Activated T-helper 1 cell treated with Interleukin-2 at 50 U/mL for 16 hours (primary cell): ENCODE data around the gene OCA2.

Experiments used
- DNase-seq: peaks from one replicate; pipeline ENCODE4 v3.0.0-alpha.2; 2020; ENCODE audit warnings: low read depth

OCA2 gene

GRCh38 chr15:27949089-27949488 lies 150.0 kb downstream of the OCA2 start:
- DNase-seq, result no peak

- no peak for DNase-seq
Observed at GRCh38 chr15:27939246-27939645, 159.9 kb downstream of the OCA2 start.

GRCh38 chr15:27937851-27938250 lies 161.3 kb downstream of the OCA2 start:
- no peak for DNase-seq

GRCh38 chr15:27936164-27936563 lies 163.0 kb downstream of the OCA2 start:
- DNase-seq, result no peak

- no peak for DNase-seq
Observed at GRCh38 chr15:27935328-27935727, 163.8 kb downstream of the OCA2 start.

- DNase-seq, result no peak
Observed at GRCh38 chr15:27934782-27935181, 164.3 kb downstream of the OCA2 start.

GRCh38 chr15:27933562-27933961 lies 165.6 kb downstream of the OCA2 start:
- no peak for DNase-seq

- DNase-seq, result no peak
Observed at GRCh38 chr15:27932600-27932999, 166.5 kb downstream of the OCA2 start.

GRCh38 chr15:27928386-27928785 lies 170.7 kb downstream of the OCA2 start:
- DNase-seq, result no peak

- DNase-seq, result no peak
Observed at GRCh38 chr15:27912283-27912682, 186.8 kb downstream of the OCA2 start.

- no peak for DNase-seq
Observed at GRCh38 chr15:27906802-27907201, 192.3 kb downstream of the OCA2 start.

GRCh38 chr15:27903405-27903804 lies 195.7 kb downstream of the OCA2 start:
- no peak for DNase-seq

- no peak for DNase-seq
Observed at GRCh38 chr15:27902680-27903385, 196.3 kb downstream of the OCA2 start.

GRCh38 chr15:27899583-27900285 lies 199.4 kb downstream of the OCA2 start:
- no peak for DNase-seq

- no peak for DNase-seq
Observed at GRCh38 chr15:27897481-27897880, 201.6 kb downstream of the OCA2 start.

- DNase-seq, result no peak
Observed at GRCh38 chr15:27894645-27895044, 204.5 kb downstream of the OCA2 start.

- no peak for DNase-seq
Observed at GRCh38 chr15:27889258-27889657, 209.9 kb downstream of the OCA2 start.

GRCh38 chr15:27885201-27885600 lies 213.9 kb downstream of the OCA2 start:
- DNase-seq, result no peak

- no peak for DNase-seq
Observed at GRCh38 chr15:27884726-27885125, 214.4 kb downstream of the OCA2 start.

- no peak for DNase-seq
Observed at GRCh38 chr15:27878841-27879240, 220.3 kb downstream of the OCA2 start.

GRCh38 chr15:27873828-27874227 lies 225.3 kb downstream of the OCA2 start:
- DNase-seq, result no peak

GRCh38 chr15:27873039-27873438 lies 226.1 kb downstream of the OCA2 start:
- DNase-seq, result no peak

GRCh38 chr15:27872355-27872754 lies 226.8 kb downstream of the OCA2 start:
- DNase-seq, result no peak

GRCh38 chr15:27871902-27872260 lies 227.2 kb downstream of the OCA2 start:
- no peak for DNase-seq
